HT1080 (cell line): ENCODE results near the gene FARP1. TPM values are rescaled to one million over a fixed set of nuclear protein-coding genes. Genes with fewer than 3 reads are reported as not detected.

Source experiments
- DNase-seq: peaks from one replicate; pipeline ENCODE4 v3.0.0-alpha.2; 2015; ENCODE audit warnings: low read depth
- total RNA-seq: library from RNA; depleted of rRNA; stranded (reverse); fragments of >200 nt; shearing (Covaris generic); gene quantifications from 2 replicates; pipeline ENCODE4 v1.2.3, GENCODE V29; 2014

Gene FARP1
- total RNA-seq, 1 experiment from 2014 or later: 17.7 TPM

GRCh38 chr13:98303858-98304257 is 161.0 kb downstream of the FARP1 start:
- no peak for DNase-seq

- DNase-seq: no peak
Observed at GRCh38 chr13:98305670-98306069, 162.8 kb downstream of the FARP1 start.

- DNase-seq: no peak
Observed at GRCh38 chr13:98307463-98308085, 164.7 kb downstream of the FARP1 start.

- DNase-seq: no peak
Observed at GRCh38 chr13:98308086-98308911, 165.4 kb downstream of the FARP1 start.

- no peak for DNase-seq
Observed at GRCh38 chr13:98309569-98310335, 166.9 kb downstream of the FARP1 start.

GRCh38 chr13:98310485-98311199 is 167.7 kb downstream of the FARP1 start:
- no peak for DNase-seq

GRCh38 chr13:98311200-98311548 is 168.3 kb downstream of the FARP1 start:
- no peak for DNase-seq

GRCh38 chr13:98312606-98313005 is 169.7 kb downstream of the FARP1 start:
- no peak for DNase-seq

- DNase-seq: no peak
Observed at GRCh38 chr13:98313023-98313921, 170.4 kb downstream of the FARP1 start.

GRCh38 chr13:98313922-98314292 is 171.0 kb downstream of the FARP1 start:
- no peak for DNase-seq

- peak; percentile 10 for DNase-seq
Observed at GRCh38 chr13:98315466-98315865, 172.6 kb downstream of the FARP1 start.

- no peak for DNase-seq
Observed at GRCh38 chr13:98315902-98316301, 173.0 kb downstream of the FARP1 start.

- no peak for DNase-seq
Observed at GRCh38 chr13:98317573-98318171, 174.8 kb downstream of the FARP1 start.

- no peak for DNase-seq
Observed at GRCh38 chr13:98318263-98318878, 175.5 kb downstream of the FARP1 start.

GRCh38 chr13:98320561-98321105 is 177.7 kb downstream of the FARP1 start:
- DNase-seq: no peak

GRCh38 chr13:98321395-98321794 is 178.5 kb downstream of the FARP1 start:
- no peak for DNase-seq

- no peak for DNase-seq
Observed at GRCh38 chr13:98322091-98322718, 179.3 kb downstream of the FARP1 start.

- no peak for DNase-seq
Observed at GRCh38 chr13:98324105-98324504, 181.2 kb downstream of the FARP1 start.

GRCh38 chr13:98325724-98326123 is 182.8 kb downstream of the FARP1 start:
- no peak for DNase-seq
